ENCODE results near the gene BLOC1S4. TPM values are rescaled to one million over a fixed set of nuclear protein-coding genes. Genes with fewer than 3 reads are reported as not detected.
A peak's percentile ranks its signal among the peaks of the same experiment; 100 is the strongest.

BLOC1S4 gene
- total RNA-seq, 1 experiment from 2014 or later: 13.9 TPM

GRCh38 chr4:6705646-6706045, 10.3 kb upstream of the BLOC1S4 start:
- H3K9me2 ChIP-seq (replicated peaks; ENCODE audit: insufficient read depth, low read length): no peaks in the 10 kb centered on the region
- H4K20me1 ChIP-seq (ENCODE audit: insufficient read depth, low read depth, low read length): no peaks in the 10 kb centered on the region; the same call in 1 of the 2 replicates
- no peak overlapping the region for H3K4me2 ChIP-seq (ENCODE audit: low read depth, low read length, poor library complexity, severe bottlenecking)
- no peak overlapping the region for H2AFZ ChIP-seq (ENCODE audit: low read length)
- no peak overlapping the region for H3K27ac ChIP-seq (ENCODE audit: low read length)
- peaks cover 52% of the 10 kb centered on the region for H3K79me2 ChIP-seq (ENCODE audit: low read length)
- peaks cover 28% of the 10 kb centered on the region for H3K4me1 ChIP-seq (ENCODE audit: low read length)
- H3K4me3 ChIP-seq (ENCODE audit: low read length): no peak overlapping the region
- H3K9me3 ChIP-seq (ENCODE audit: low read length): no peaks in the 10 kb centered on the region
- DNase-seq: no peak
- no peaks in the 10 kb centered on the region for H3K27me3 ChIP-seq (ENCODE audit: low read length)
- no peak overlapping the region for H3K9ac ChIP-seq (ENCODE audit: low read length)
- peaks cover 41% of the 10 kb centered on the region for H3K36me3 ChIP-seq (ENCODE audit: insufficient read depth, low read length)

GRCh38 chr4:6706173-6706572, 9.8 kb upstream of the BLOC1S4 start:
- Histone ChIP-seq H2AFZ (ENCODE audit: low read length) (no peak overlapping the region), H3K9me2 (replicated peaks; ENCODE audit: insufficient read depth, low read length) (no peaks in the 10 kb centered on the region), H3K4me3 (ENCODE audit: low read length) (no peak overlapping the region), H3K4me2 (ENCODE audit: low read depth, low read length, poor library complexity, severe bottlenecking) (no peak overlapping the region), H3K79me2 (ENCODE audit: low read length) (peaks cover 52% of the 10 kb centered on the region), H3K9ac (ENCODE audit: low read length) (no peak overlapping the region), H3K27ac (ENCODE audit: low read length) (no peak overlapping the region), H3K9me3 (ENCODE audit: low read length) (no peaks in the 10 kb centered on the region), H3K27me3 (ENCODE audit: low read length) (no peaks in the 10 kb centered on the region), H4K20me1 (ENCODE audit: insufficient read depth, low read depth, low read length) (no peaks in the 10 kb centered on the region), H3K4me1 (ENCODE audit: low read length) (peaks cover 34% of the 10 kb centered on the region), H3K36me3 (ENCODE audit: insufficient read depth, low read length) (peaks cover 41% of the 10 kb centered on the region)
- DNase-seq: no peak

GRCh38 chr4:6709230-6710114, 6.5 kb upstream of the BLOC1S4 start, which contains the start of gene MRFAP1L1:
TSS of gene MRFAP1L1 (minus strand) at chr4:6709865. CDS start at chr4:6709629, 236 bp downstream.
- no peaks in the 10 kb centered on the region for H3K27me3 ChIP-seq (ENCODE audit: low read length)
- peak within 1 kb of the TSS; percentile 82 for H3K9ac ChIP-seq (ENCODE audit: low read length)
- peaks cover 36% of the 10 kb centered on the region for H3K4me1 ChIP-seq (ENCODE audit: low read length)
- peak; percentile 99 for DNase-seq
- H3K27ac ChIP-seq (ENCODE audit: low read length): peak within 1 kb of the TSS; percentile 66
- H3K4me3 ChIP-seq (ENCODE audit: low read length): peak within 1 kb of the TSS; percentile 82
- no peaks in the 10 kb centered on the region for H3K9me3 ChIP-seq (ENCODE audit: low read length)
- peaks cover 41% of the 10 kb centered on the region for H3K36me3 ChIP-seq (ENCODE audit: insufficient read depth, low read length)
- peak within 1 kb of the TSS; percentile 86 for H3K4me2 ChIP-seq (ENCODE audit: low read depth, low read length, poor library complexity, severe bottlenecking)
- H3K9me2 ChIP-seq (replicated peaks; ENCODE audit: insufficient read depth, low read length): no peaks in the 10 kb centered on the region
- H2AFZ ChIP-seq (ENCODE audit: low read length): peak within 1 kb of the TSS; percentile 21; the same call in 1 of the 2 replicates
- H3K79me2 ChIP-seq (ENCODE audit: low read length): peaks cover 49% of the 10 kb centered on the region
- H4K20me1 ChIP-seq (ENCODE audit: insufficient read depth, low read depth, low read length): no peaks in the 10 kb centered on the region

DNA sequence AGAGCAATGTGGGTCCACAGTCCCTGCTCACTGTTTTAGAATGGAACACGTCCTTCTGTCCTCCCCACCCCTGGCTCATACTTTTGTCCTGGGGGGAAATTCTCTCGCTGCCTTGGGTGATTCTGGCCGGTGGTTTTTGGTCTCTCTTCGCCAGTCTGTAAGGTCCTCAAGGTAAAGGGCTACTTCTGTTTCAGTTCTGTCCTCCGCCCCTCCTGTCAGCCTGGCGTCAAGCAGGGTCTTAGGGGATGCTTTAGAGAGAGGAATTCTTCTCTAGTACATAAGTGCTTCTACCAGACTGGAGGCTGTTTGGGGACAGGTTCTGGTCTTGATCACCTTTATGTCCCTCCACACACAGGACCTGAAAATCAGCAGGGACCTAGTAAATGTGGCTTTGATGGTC, 5.7 kb upstream of the BLOC1S4 start:
- Histone ChIP-seq H3K27me3 (ENCODE audit: low read length) (no peaks in the 10 kb centered on the region), H3K4me3 (ENCODE audit: low read length) (peak overlapping the region; percentile 82), H3K79me2 (ENCODE audit: low read length) (peaks cover 43% of the 10 kb centered on the region), H3K4me2 (ENCODE audit: low read depth, low read length, poor library complexity, severe bottlenecking) (peak overlapping the region; percentile 86), H3K36me3 (ENCODE audit: insufficient read depth, low read length) (peaks cover 35% of the 10 kb centered on the region), H3K9me3 (ENCODE audit: low read length) (no peaks in the 10 kb centered on the region), H4K20me1 (ENCODE audit: insufficient read depth, low read depth, low read length) (no peaks in the 10 kb centered on the region), H3K9me2 (replicated peaks; ENCODE audit: insufficient read depth, low read length) (no peaks in the 10 kb centered on the region), H3K27ac (ENCODE audit: low read length) (peak overlapping the region; percentile 48), H2AFZ (ENCODE audit: low read length) (peak overlapping the region; percentile 21; the same call in 1 of the 2 replicates), H3K4me1 (ENCODE audit: low read length) (peaks cover 37% of the 10 kb centered on the region), H3K9ac (ENCODE audit: low read length) (peak overlapping the region; percentile 69)
- no peak for DNase-seq

DNA sequence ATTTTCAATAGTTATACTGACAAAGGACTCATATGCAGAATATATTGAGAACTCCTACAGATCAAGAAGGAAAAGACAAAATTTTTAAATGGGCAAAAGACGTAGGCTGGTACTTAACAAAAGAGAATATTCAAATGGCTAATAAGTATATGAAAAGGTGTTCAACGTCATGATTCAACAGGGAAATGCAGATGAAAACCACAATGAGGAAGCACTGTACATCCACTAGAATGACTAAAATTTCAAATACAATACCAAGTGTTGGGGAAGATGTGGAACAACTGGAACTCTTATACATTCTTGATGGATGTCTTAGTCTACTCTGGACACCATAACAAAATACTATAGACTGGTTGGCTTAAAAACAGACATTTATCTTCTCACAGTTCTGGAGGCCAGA, 5.0 kb upstream of the BLOC1S4 start:
- H3K4me1 ChIP-seq (ENCODE audit: low read length): peaks cover 41% of the 10 kb centered on the region
- DNase-seq: no peak
- no peaks in the 10 kb centered on the region for H4K20me1 ChIP-seq (ENCODE audit: insufficient read depth, low read depth, low read length)
- H2AFZ ChIP-seq (ENCODE audit: low read length): no peak overlapping the region; the same call in 1 of the 2 replicates
- H3K9ac ChIP-seq (ENCODE audit: low read length): no peak overlapping the region
- H3K27me3 ChIP-seq (ENCODE audit: low read length): no peaks in the 10 kb centered on the region
- peaks cover 36% of the 10 kb centered on the region for H3K79me2 ChIP-seq (ENCODE audit: low read length)
- peaks cover 28% of the 10 kb centered on the region for H3K36me3 ChIP-seq (ENCODE audit: insufficient read depth, low read length)
- peak overlapping the region; percentile 82; the same call in 1 of the 2 replicates for H3K4me3 ChIP-seq (ENCODE audit: low read length)
- no peak overlapping the region for H3K27ac ChIP-seq (ENCODE audit: low read length)
- no peaks in the 10 kb centered on the region for H3K9me3 ChIP-seq (ENCODE audit: low read length)
- H3K9me2 ChIP-seq (replicated peaks; ENCODE audit: insufficient read depth, low read length): no peaks in the 10 kb centered on the region
- H3K4me2 ChIP-seq (ENCODE audit: low read depth, low read length, poor library complexity, severe bottlenecking): peak overlapping the region; percentile 86

DNA sequence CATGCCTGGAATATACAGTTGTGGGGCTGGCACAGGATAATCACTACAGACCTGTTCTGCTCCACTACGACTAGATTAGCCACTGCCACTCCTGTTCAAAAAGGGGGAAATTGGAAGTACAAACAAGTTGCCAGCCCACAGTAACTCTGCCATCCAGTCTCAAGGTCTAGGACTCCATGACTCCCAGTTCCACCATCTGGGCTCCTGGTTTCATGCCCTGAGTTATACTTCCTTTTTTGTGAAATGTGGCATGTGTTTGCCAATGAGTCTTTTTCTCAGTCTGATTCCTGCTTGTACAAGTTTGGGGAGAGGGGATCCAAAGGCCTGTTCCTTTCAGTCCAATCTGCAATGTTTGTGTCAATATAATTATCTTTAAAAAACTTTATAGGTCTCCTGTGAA, 1.0 kb upstream of the BLOC1S4 start:
- Histone ChIP-seq H3K27ac (ENCODE audit: low read length) (no peak overlapping the region), H2AFZ (ENCODE audit: low read length) (peak overlapping the region; percentile 55; the same call in 1 of the 2 replicates), H3K4me2 (ENCODE audit: low read depth, low read length, poor library complexity, severe bottlenecking) (no peak overlapping the region)

DNA sequence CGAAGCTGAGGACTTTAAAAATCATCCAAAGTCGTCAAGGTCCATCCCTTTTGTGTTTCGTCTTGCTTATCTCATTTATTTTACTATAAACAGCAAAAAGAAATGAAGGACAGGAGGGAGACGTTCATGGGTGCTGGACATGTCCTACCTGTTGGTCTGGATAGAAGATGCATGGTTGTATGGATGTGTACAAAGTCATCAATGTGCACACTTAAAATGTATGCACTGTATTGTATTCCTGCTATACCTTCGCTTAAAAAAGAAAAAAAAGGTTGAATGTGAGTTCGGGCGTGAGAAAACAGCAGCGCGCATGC, 313 bp upstream of the BLOC1S4 start:
- Histone ChIP-seq H3K9ac (ENCODE audit: low read length) (peak overlapping the region; percentile 58), H3K9me3 (ENCODE audit: low read length) (no peaks in the 10 kb centered on the region), H3K36me3 (ENCODE audit: insufficient read depth, low read length) (no peaks in the 10 kb centered on the region), H3K27me3 (ENCODE audit: low read length) (no peaks in the 10 kb centered on the region), H3K27ac (ENCODE audit: low read length) (no peak overlapping the region), H3K9me2 (replicated peaks; ENCODE audit: insufficient read depth, low read length) (no peaks in the 10 kb centered on the region), H3K4me3 (ENCODE audit: low read length) (peak overlapping the region; percentile 94), H4K20me1 (ENCODE audit: insufficient read depth, low read depth, low read length) (peaks cover 8% of the 10 kb centered on the region), H3K4me2 (ENCODE audit: low read depth, low read length, poor library complexity, severe bottlenecking) (peak overlapping the region; percentile 64), H3K4me1 (ENCODE audit: low read length) (peaks cover 33% of the 10 kb centered on the region), H2AFZ (ENCODE audit: low read length) (peak overlapping the region; percentile 93), H3K79me2 (ENCODE audit: low read length) (peaks cover 14% of the 10 kb centered on the region)
- no peak for DNase-seq

More for the DNA sequence above, 1.0 kb upstream of the BLOC1S4 start:
- DNase-seq: no peak
- no peaks in the 10 kb centered on the region for H3K9me2 ChIP-seq (replicated peaks; ENCODE audit: insufficient read depth, low read length)
- H4K20me1 ChIP-seq (ENCODE audit: insufficient read depth, low read depth, low read length): peaks cover 8% of the 10 kb centered on the region
- H3K79me2 ChIP-seq (ENCODE audit: low read length): peaks cover 14% of the 10 kb centered on the region
- no peaks in the 10 kb centered on the region for H3K36me3 ChIP-seq (ENCODE audit: insufficient read depth, low read length)
- H3K27me3 ChIP-seq (ENCODE audit: low read length): no peaks in the 10 kb centered on the region
- peaks cover 33% of the 10 kb centered on the region for H3K4me1 ChIP-seq (ENCODE audit: low read length)
- H3K9me3 ChIP-seq (ENCODE audit: low read length): no peaks in the 10 kb centered on the region
- H3K9ac ChIP-seq (ENCODE audit: low read length): no peak overlapping the region
- no peak overlapping the region for H3K4me3 ChIP-seq (ENCODE audit: low read length)

- H4K20me1 ChIP-seq (ENCODE audit: insufficient read depth, low read depth, low read length): peaks cover 8% of the 10 kb centered on the region
- H3K4me2 ChIP-seq (ENCODE audit: low read depth, low read length, poor library complexity, severe bottlenecking): peak overlapping the region; percentile 89
- peaks cover 27% of the 10 kb centered on the region for H3K4me1 ChIP-seq (ENCODE audit: low read length)
- peak overlapping the region; percentile 94 for H3K4me3 ChIP-seq (ENCODE audit: low read length)
- H3K9ac ChIP-seq (ENCODE audit: low read length): peak overlapping the region; percentile 94
- H3K9me2 ChIP-seq (replicated peaks; ENCODE audit: insufficient read depth, low read length): no peaks in the 10 kb centered on the region
- no peak overlapping the region for H3K27ac ChIP-seq (ENCODE audit: low read length)
- no peaks in the 10 kb centered on the region for H3K36me3 ChIP-seq (ENCODE audit: insufficient read depth, low read length)
- DNase-seq: no peak
- H2AFZ ChIP-seq (ENCODE audit: low read length): no peak overlapping the region
- H3K9me3 ChIP-seq (ENCODE audit: low read length): no peaks in the 10 kb centered on the region
- H3K79me2 ChIP-seq (ENCODE audit: low read length): peaks cover 14% of the 10 kb centered on the region
- H3K27me3 ChIP-seq (ENCODE audit: low read length): no peaks in the 10 kb centered on the region
Observed at GRCh38 chr4:6716958-6717655, 1.1 kb downstream of the BLOC1S4 start.

All from Karpas-422 (cell line).